ENCODE results near the gene USP7. TPM values are rescaled to one million over a fixed set of nuclear protein-coding genes. Genes with fewer than 3 reads are reported as not detected.

The USP7 gene
- total and polyA plus RNA-seq, 10 of the 15 experiments (the other 5 are each of a cell fraction or from before 2014, with no cell fraction given), result 16.2 to 133 (median 60.5) TPM

- in situ Hi-C loops (cut with MboI), result no loop called here
- no peak for FAIRE-seq
Measured at GRCh38 chr16:8914098-8914497, 49.6 kb downstream of the USP7 start.

More at GRCh38 chr16:8914098-8914497, 49.6 kb downstream of the USP7 start:
- no peak overlapping the region for H3K4me2 ChIP-seq (ENCODE audit: control insufficient read depth, insufficient read depth)
- peaks cover 2% of the 10 kb centered on the region; the same call in 1 of the 2 replicates for H4K20me1 ChIP-seq (ENCODE audit: control insufficient read depth, insufficient read depth)
- no peaks in the 10 kb centered on the region for H3K4me1 ChIP-seq (ENCODE audit: control insufficient read depth, insufficient read depth, low read length)
- BruUV-seq (replicated peaks), result no TSS peak
- H3K79me2 ChIP-seq (ENCODE audit: control insufficient read depth, insufficient read depth, low read length), result no peaks in the 10 kb centered on the region; the same call in none of the 2 replicates
- no peak for DNase-seq (ENCODE audit: low read depth, low spot score)
- 98% methylated on average over 3 of the region's 3 CpGs for WGBS (ENCODE audit: insufficient coverage, insufficient replicate concordance, low lambda C conversion rate, missing lambda C conversion rate)
- no peaks in the 10 kb centered on the region for H3K9me3 ChIP-seq (replicated peaks; ENCODE audit: control insufficient read depth, insufficient read depth, low read length)
- no peak overlapping the region for H3K27ac ChIP-seq (ENCODE audit: control insufficient read depth, insufficient read depth)
- TF ChIP-seq ZNF592 (IDR thresholded peaks at IDR 0.05) (no peak), ZNF207 (IDR thresholded peaks at IDR 0.05; ENCODE audit: borderline replicate concordance) (no peak), BCL11A (IDR thresholded peaks at IDR 0.05; ENCODE audit: low read depth, low read length) (no peak), IKZF2 (IDR thresholded peaks at IDR 0.05) (no peak), YY1 (IDR thresholded peaks at IDR 0.05; ENCODE audit: low read depth, low read length) (no peak), SRF (IDR thresholded peaks at IDR 0.05; ENCODE audit: low read depth in 2 of 2, low read length in 2 of 2) (no peak), MAX (IDR thresholded peaks at IDR 0.05; ENCODE audit: low read depth, low read length) (no peak), TCF3 (IDR thresholded peaks at IDR 0.05; ENCODE audit: borderline replicate concordance, insufficient read depth, low read depth, low read length) (no peak), PAX5 (IDR thresholded peaks at IDR 0.05; ENCODE audit: borderline replicate concordance, low read depth, low read length) (no peak), HSF1 (IDR thresholded peaks at IDR 0.05; ENCODE audit: low read depth, low read length) (no peak)
- no peak for ATAC-seq
- H3K9ac ChIP-seq (ENCODE audit: control insufficient read depth, insufficient read depth, low read length), result no peak overlapping the region
- H3K27me3 ChIP-seq (replicated peaks in 1 of 2; ENCODE audit: control insufficient read depth in 2 of 2, insufficient read depth in 2 of 2, low read length in 1 of 2), result no peaks in the 10 kb centered on the region
- SMC1A ChIA-PET (ENCODE audit: uncharacterized antibody, unreplicated experiment), result no interaction called here
- H2AFZ ChIP-seq (ENCODE audit: control insufficient read depth, low read depth, low read length), result no peak overlapping the region
- intact Hi-C loops (cut with micrococcal nuclease; ENCODE audit: unreplicated experiment), result no loop called here
- POLR2A ChIA-PET, result interaction anchor here (0.6 to 0.8 kb wide), 2 partner anchors 21 to 186 kb away, joined by 3 read pairs; no protein-coding TSS in a partner anchor
- RAD21 ChIA-PET (ENCODE audit: unreplicated experiment), result no interaction called here
- peaks cover 29 to 48% of the 10 kb centered on the region in 2 experiments for H3K36me3 ChIP-seq (ENCODE audit: control insufficient read depth in 2 of 2, insufficient read depth in 2 of 2, low read length in 1 of 2)
- CTCF ChIA-PET, result interaction anchor here (1.2 to 2.0 kb wide), 4 partner anchors 10 to 22 kb away, joined by 3 to 8 read pairs (median 4); no protein-coding TSS in a partner anchor
- no peak overlapping the region for H3K4me3 ChIP-seq

Measured in GM12878 (cell line).